ENCODE results near the gene KCNMA1. TPM values are rescaled to one million over a fixed set of nuclear protein-coding genes. Genes with fewer than 3 reads are reported as not detected.

Gene KCNMA1
- total RNA-seq, 2 donors from 2014 or later: 23.2 to 44.5 TPM

DNA sequence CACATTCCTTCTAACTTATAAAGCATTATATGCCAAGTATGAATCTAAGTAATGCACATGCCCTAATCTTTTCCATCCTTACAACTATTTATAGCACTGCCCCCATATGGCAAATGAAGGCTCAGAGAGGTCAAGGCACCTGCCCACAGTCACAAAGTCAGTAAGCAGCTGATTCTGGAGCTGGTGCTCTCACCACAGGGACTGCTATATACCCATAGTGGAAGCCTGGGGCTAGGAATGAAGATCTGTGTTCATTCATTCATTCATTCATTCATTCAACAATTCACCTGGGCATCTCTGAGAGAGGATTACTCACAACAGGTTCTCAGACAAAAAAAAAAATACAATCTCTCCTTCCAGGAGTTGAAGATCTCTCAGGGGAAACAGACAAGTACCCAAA lies 213.4 kb downstream of the KCNMA1 start:
- H3K27ac ChIP-seq: no peak overlapping the region
- no peaks in the 10 kb centered on the region for H3K36me3 ChIP-seq
- intact Hi-C loops (cut with DNase I): no loop called here
- no peak overlapping the region for H3K9ac ChIP-seq (ENCODE audit: low read depth in 2 of 2, low read length in 2 of 2)
- H3K4me3 ChIP-seq: no peak overlapping the region
- TF ChIP-seq, protein P1, sequence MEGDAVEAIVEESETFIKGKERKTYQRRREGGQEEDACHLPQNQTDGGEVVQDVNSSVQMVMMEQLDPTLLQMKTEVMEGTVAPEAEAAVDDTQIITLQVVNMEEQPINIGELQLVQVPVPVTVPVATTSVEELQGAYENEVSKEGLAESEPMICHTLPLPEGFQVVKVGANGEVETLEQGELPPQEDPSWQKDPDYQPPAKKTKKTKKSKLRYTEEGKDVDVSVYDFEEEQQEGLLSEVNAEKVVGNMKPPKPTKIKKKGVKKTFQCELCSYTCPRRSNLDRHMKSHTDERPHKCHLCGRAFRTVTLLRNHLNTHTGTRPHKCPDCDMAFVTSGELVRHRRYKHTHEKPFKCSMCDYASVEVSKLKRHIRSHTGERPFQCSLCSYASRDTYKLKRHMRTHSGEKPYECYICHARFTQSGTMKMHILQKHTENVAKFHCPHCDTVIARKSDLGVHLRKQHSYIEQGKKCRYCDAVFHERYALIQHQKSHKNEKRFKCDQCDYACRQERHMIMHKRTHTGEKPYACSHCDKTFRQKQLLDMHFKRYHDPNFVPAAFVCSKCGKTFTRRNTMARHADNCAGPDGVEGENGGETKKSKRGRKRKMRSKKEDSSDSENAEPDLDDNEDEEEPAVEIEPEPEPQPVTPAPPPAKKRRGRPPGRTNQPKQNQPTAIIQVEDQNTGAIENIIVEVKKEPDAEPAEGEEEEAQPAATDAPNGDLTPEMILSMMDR (IDR thresholded peaks at IDR 0.05): no peak
- no peaks in the 10 kb centered on the region for H3K4me1 ChIP-seq
- H3K9me3 ChIP-seq: no peaks in the 10 kb centered on the region
- no peaks in the 10 kb centered on the region for H3K27me3 ChIP-seq
- no peak for DNase-seq

DNA sequence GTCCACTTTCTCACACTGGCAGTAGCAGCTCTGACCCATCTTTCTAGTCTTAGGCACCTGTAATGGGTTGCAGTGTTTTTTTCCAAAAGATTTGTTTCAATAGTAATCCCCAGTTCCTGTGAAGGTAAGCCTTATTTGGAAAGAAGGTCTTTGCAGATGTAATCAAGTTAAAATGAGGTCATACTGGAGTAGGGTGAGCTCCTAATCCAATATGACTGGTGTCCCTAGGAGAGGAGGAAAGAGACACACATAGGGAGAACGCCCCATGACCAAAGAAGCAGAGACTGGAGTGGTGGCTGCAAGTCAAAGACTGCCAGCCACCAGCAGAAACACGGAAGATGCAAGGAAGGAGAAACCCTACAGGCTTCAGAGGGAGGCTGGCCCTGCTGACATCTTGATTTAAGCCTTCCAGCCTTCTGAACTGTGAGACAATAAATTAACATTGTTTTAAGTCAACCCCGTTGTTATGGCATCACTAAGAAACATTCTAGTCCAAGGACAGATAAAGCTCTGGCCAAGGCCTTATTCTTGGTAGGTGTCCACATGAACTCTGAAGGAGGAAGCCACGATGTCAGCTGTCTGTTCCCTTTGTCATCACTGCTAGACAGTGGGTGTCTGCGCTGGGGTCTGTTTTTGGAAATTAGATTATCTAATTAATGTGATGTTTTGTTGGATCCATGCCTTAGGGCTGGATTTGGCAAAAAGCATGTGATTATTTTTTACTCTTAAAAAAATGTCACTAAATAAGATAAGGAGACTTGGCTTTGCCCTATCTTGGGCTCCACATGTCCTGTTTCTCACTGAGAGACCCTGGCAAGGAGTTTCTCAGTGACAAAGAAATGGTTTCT lies 214.9 kb downstream of the KCNMA1 start:
- H3K9me3 ChIP-seq: no peaks in the 10 kb centered on the region
- DNase-seq: no peak
- H3K4me1 ChIP-seq: no peaks in the 10 kb centered on the region
- no peaks in the 10 kb centered on the region for H3K27me3 ChIP-seq
- H3K36me3 ChIP-seq: no peaks in the 10 kb centered on the region
- TF ChIP-seq, protein P1 (IDR thresholded peaks at IDR 0.05): no peak
- intact Hi-C loops (cut with DNase I): no loop called here
- H3K4me3 ChIP-seq: no peak overlapping the region
- H3K9ac ChIP-seq (ENCODE audit: low read depth in 2 of 2, low read length in 2 of 2): no peak overlapping the region
- no peak overlapping the region for H3K27ac ChIP-seq

DNA sequence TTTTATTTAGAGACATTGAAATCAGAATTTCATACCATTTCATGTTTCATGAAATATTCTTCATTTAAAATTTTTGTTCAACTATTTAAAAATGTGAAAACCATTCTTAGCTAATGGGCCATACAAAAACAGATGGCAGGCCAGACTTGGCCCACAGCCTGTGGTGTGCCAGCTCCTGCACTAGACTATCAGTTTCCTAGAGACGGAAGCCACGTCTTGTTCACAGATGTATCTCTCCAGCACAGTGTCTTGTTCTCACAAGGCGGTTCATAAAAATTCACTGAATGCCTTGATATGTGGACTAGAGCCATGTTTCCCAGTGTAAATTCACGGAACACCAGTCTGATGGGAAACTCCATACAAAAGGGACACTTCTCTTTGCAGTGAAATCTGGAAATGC lies 216.0 kb downstream of the KCNMA1 start:
- DNase-seq: no peak
- TF ChIP-seq, protein P1 (IDR thresholded peaks at IDR 0.05): no peak
- Histone ChIP-seq H3K9me3 (no peaks in the 10 kb centered on the region), H3K27me3 (no peaks in the 10 kb centered on the region), H3K4me1 (no peaks in the 10 kb centered on the region), H3K9ac (ENCODE audit: low read depth in 2 of 2, low read length in 2 of 2) (no peak overlapping the region), H3K4me3 (no peak overlapping the region), H3K27ac (no peak overlapping the region), H3K36me3 (no peaks in the 10 kb centered on the region)
- intact Hi-C loops (cut with DNase I): no loop called here

DNA sequence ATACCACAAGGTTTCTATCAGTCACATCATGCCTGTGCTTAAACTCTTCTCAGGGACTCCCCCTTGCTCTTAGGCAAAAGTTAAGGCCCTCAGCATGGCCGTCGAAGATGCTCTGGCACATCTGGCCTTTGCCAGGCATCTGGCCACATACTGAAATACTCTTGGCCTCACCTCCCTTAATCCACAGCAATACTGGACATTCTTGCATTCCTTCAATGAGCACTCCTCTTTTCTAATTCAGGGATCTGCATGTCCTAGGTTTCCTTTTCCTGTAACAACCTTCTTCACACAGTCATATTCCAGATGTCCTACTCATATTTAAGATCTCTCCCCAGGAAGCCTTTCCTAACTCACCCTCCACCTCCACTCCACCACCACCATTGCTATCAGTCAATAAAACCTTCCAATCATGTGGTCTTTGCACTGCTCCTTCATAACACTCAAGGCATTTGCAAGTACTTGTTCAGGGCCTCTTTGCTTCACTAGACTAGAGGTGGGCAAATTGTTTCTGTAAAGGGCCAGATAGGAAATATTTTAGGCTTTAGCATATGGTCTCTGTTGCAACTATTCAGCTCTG lies 216.6 kb downstream of the KCNMA1 start:
- intact Hi-C loops (cut with DNase I): no loop called here
- DNase-seq: no peak
- Histone ChIP-seq H3K9me3 (no peaks in the 10 kb centered on the region), H3K9ac (ENCODE audit: low read depth in 2 of 2, low read length in 2 of 2) (no peak overlapping the region), H3K4me1 (no peaks in the 10 kb centered on the region), H3K4me3 (no peak overlapping the region), H3K36me3 (no peaks in the 10 kb centered on the region), H3K27me3 (no peaks in the 10 kb centered on the region), H3K27ac (no peak overlapping the region)
- TF ChIP-seq, protein P1 (IDR thresholded peaks at IDR 0.05): no peak

DNA sequence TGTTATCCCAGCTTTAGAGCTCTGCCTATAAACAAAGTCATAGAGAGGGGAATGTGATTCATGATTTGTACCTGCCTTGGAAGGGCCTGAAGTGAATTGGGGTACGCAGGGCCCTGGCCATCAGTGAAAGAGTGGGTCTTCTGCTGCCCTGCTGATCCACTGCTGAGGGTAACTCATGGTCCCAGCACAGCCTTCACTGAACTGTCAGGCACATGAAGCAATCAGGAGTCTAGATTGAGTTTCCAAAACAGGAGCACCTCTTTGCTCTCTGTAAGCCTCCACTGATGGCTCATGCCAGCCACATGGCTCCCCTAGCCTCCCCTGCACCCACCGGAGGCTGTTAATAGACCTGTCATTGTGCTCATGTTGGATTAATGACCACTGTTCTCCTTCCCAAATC lies 217.6 kb downstream of the KCNMA1 start:
- no peak overlapping the region for H3K4me3 ChIP-seq
- no peaks in the 10 kb centered on the region for H3K27me3 ChIP-seq
- no peaks in the 10 kb centered on the region for H3K4me1 ChIP-seq
- H3K36me3 ChIP-seq: no peaks in the 10 kb centered on the region
- intact Hi-C loops (cut with DNase I): no loop called here
- H3K9me3 ChIP-seq: no peaks in the 10 kb centered on the region
- H3K9ac ChIP-seq (ENCODE audit: low read depth in 2 of 2, low read length in 2 of 2): no peak overlapping the region
- no peak for DNase-seq
- H3K27ac ChIP-seq: no peak overlapping the region
- TF ChIP-seq, protein P1 (IDR thresholded peaks at IDR 0.05): no peak
